Skeletal muscle tissue (tissue), 4 donors: ENCODE data around the gene MATN1. TPM values are rescaled to one million over a fixed set of nuclear protein-coding genes. Genes with fewer than 3 reads are reported as not detected.

Source experiments
- H3K27ac ChIP-seq: one replicate; pipeline ENCODE4 v1.7.0; 2013; ENCODE audit warnings: mild to moderate bottlenecking, low read depth, low read length, inconsistent platforms
- H3K27me3 ChIP-seq, 3 donors: one replicate each; pipeline ENCODE4 v1.7.0; 2013; ENCODE audit warnings: low read length in 3 of 3; ENCODE audit not compliant: control insufficient read depth in 3 of 3, insufficient read depth in 3 of 3
- H3K36me3 ChIP-seq, 3 donors: one replicate each; pipeline ENCODE4 v1.7.0; 2013; ENCODE audit warnings: low read length in 3 of 3; ENCODE audit not compliant: control insufficient read depth in 3 of 3, insufficient read depth in 3 of 3
- H3K4me1 ChIP-seq, 3 donors: one replicate each; pipeline ENCODE4 v1.7.0; 2013; ENCODE audit warnings: low read length in 3 of 3, mild to moderate bottlenecking in 3 of 3; ENCODE audit not compliant: control insufficient read depth in 3 of 3, insufficient read depth in 3 of 3
- H3K4me3 ChIP-seq, 3 donors: one replicate each; pipeline ENCODE4 v1.7.0; 2013; ENCODE audit warnings: low read length in 3 of 3
- H3K9ac ChIP-seq, 3 donors: one replicate each; pipeline ENCODE4 v1.7.0; 2013; ENCODE audit warnings: low read length in 3 of 3, mild to moderate bottlenecking in 3 of 3, moderate library complexity in 2 of 3, low read depth in 1 of 3
- H3K9me3 ChIP-seq, 3 donors: one replicate each; pipeline ENCODE4 v1.7.0; 2013; ENCODE audit warnings: low read length in 3 of 3; ENCODE audit not compliant: control insufficient read depth in 3 of 3
- total RNA-seq: library from RNA; depleted of rRNA; stranded (reverse); fragments of >200 nt; gene quantifications from one replicate; pipeline ENCODE4 v1.2.3, GENCODE V29; 2014
- donor health status: Osteomylitis.

Gene MATN1
- total RNA-seq, 1 donor from 2014 or later, result 1.6 TPM

DNA sequence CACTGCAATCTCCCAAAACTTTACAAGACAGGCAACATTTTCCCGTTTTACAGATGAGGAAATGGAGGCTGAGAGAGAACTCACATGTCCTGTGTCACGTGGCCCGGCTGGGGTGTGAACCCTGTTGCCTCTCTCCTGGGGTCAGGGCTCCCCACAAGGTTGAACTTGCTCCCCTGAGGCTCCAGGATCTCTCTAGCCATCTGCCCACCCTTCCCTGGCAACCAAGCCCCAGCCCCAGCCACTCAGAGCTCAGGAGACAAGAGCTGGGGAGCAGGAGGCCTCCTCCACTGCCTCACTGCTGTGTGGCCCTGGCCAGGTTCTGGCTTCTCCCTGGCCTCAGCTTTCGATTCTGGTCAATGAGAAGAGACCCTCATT lies 22.4 kb upstream of the MATN1 start:
- no peaks in the 10 kb centered on the region for H3K36me3 ChIP-seq

DNA sequence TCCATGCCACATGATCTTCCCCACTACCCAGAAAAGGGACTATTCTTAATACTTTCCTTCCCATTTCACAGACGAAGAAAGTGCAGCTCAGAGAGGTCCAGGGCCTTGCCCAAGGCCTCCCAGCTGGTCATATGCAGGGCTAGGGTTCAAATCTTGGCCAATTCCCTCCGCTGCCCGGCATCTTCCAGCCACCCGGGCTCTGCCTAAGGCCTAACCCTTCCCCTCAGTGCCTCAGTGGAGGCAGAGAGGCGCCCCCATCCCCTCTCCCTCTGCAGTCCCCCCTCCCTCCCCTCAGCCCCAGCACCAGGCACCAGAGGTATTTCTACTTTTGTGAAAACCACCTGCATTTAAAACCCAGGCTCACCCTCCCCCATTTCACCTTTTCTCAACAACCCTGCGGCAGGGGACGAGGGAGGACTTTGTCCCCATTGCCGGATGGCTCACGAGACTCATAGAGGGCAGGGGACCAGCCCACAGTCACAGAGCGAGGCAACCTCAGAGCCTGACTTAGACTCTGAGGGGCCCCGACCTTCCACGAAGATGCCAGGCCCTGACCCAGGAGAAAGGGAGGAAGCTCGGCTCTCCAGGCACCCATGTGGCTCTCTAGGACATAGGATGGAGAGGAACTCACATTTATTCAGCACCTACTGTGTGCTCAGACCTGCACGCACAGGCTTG lies 21.9 kb upstream of the MATN1 start:
- H3K9me3 ChIP-seq, result no peaks in the 10 kb centered on the region
- peaks cover 6 to 23% (median 9%) of the 10 kb centered on the region in 3 donors for H3K4me1 ChIP-seq
- no peak overlapping the region for H3K4me3 ChIP-seq
- H3K27ac ChIP-seq, result no peak overlapping the region
- H3K27me3 ChIP-seq, result no peaks in the 10 kb centered on the region
- H3K9ac ChIP-seq, result no peak overlapping the region
- H3K36me3 ChIP-seq, result no peaks in the 10 kb centered on the region

More for the DNA sequence above, 22.4 kb upstream of the MATN1 start:
- no peak overlapping the region for H3K9ac ChIP-seq
- H3K9me3 ChIP-seq, result no peaks in the 10 kb centered on the region
- H3K27ac ChIP-seq, result no peak overlapping the region
- H3K27me3 ChIP-seq, result no peaks in the 10 kb centered on the region
- H3K4me3 ChIP-seq, result no peak overlapping the region
- peaks cover 6 to 26% (median 9%) of the 10 kb centered on the region in 3 donors for H3K4me1 ChIP-seq

DNA sequence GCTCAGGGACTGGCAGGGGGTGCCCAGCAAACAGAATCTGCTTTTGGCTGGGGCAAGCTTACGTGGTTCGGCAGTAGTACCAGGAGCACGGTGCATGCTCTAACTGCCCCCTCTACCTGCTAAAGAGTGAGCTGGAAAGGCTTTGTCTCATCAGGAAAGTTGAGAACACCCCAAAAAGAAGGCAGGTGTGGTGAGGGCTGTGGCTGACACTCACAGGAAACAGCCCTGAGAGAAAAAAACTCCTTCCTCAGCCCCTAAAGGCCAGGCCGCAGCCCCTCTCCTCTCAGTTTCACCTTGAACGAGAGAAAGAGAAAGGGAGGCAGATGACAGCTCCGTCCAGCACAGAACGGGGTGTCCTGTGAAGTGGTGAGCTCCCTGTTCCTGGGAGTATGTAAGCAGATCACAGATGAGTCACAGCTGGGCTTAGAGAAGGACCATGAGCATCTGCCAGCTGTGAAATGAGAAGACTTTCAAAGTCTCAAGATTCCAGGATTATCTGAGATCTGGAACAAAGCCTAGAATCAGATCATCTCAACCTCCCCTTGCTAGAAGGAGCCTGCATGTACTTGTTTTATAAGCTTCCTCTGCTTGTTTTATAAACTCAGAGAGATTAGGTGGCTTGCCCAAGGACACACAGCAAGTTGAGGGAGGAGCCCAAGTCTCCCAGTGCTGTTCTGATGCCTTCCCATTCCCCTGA lies 20.8 kb upstream of the MATN1 start:
- H3K27ac ChIP-seq, result no peak overlapping the region
- peak overlapping the region in 1 of 3 donors; percentile 1 for H3K9ac ChIP-seq

DNA sequence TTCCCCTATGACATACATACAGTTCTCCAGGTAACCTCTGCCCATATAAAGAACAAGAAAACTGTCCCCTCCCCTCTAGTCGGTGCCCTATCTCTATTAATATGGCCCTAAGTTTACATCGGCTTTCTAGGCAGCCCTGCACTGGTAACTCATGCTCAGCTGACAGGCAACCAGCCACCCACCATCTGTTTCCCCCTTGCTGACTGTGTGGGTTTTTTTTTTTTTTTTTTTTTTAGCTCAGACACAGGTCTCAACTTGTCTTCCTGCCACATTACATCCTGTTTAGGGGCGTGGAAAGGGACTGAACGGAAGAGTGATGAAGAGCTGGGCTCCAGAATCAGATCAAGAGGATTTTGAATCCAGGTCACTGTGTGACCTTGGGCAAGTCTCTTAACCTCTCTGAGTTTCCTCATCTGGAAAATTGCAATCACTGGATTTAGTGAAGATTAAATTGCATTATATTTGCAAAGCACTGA lies 20.2 kb upstream of the MATN1 start:
- Histone ChIP-seq H3K27ac (no peak overlapping the region), H3K9ac (no peak overlapping the region), H3K9me3 (no peaks in the 10 kb centered on the region), H3K36me3 (no peaks in the 10 kb centered on the region), H3K4me1 (peaks cover 6 to 20% (median 6%) of the 10 kb centered on the region in 3 donors), H3K4me3 (no peak overlapping the region), H3K27me3 (peaks cover 0 to 4% (median 0%) of the 10 kb centered on the region in 3 donors)

More for the DNA sequence above, 20.8 kb upstream of the MATN1 start:
- no peaks in the 10 kb centered on the region for H3K9me3 ChIP-seq
- H3K4me3 ChIP-seq, result no peak overlapping the region
- no peaks in the 10 kb centered on the region for H3K27me3 ChIP-seq
- peaks cover 6 to 22% (median 9%) of the 10 kb centered on the region in 3 donors for H3K4me1 ChIP-seq
- no peaks in the 10 kb centered on the region for H3K36me3 ChIP-seq

DNA sequence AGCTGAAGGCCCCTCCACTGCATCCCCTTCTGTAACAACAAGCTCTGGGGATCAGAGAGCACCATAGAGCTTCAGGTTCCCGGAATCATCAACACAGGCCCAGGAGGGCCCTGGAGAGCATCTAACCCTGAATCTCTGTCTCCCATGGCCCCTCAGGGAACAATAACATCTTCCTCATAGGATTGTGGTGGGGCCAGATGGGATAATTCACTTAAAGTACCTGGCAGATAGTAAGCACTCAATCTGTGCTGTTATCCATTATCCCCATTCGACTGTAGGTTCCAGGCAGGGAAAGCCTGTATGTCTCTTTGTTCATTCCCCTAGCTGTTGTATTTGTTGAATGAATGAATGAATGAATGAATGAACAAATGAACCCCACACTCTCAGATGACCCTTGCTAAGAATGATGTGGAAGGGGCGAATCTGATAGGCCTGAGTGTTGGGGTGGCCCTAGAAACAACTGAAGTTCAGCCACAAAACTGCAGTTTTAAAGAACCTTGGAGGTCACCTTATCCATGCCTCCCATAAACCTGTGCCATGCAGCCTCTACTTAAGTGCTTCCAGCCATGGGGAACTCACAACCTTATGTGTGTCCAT lies 19.7 kb upstream of the MATN1 start:
- Histone ChIP-seq H3K27ac (no peak overlapping the region), H3K4me1 (peaks cover 4 to 15% (median 4%) of the 10 kb centered on the region in 3 donors), H3K27me3 (peaks cover 0 to 4% (median 0%) of the 10 kb centered on the region in 3 donors), H3K9ac (no peak overlapping the region), H3K9me3 (no peaks in the 10 kb centered on the region), H3K36me3 (no peaks in the 10 kb centered on the region), H3K4me3 (no peak overlapping the region)

DNA sequence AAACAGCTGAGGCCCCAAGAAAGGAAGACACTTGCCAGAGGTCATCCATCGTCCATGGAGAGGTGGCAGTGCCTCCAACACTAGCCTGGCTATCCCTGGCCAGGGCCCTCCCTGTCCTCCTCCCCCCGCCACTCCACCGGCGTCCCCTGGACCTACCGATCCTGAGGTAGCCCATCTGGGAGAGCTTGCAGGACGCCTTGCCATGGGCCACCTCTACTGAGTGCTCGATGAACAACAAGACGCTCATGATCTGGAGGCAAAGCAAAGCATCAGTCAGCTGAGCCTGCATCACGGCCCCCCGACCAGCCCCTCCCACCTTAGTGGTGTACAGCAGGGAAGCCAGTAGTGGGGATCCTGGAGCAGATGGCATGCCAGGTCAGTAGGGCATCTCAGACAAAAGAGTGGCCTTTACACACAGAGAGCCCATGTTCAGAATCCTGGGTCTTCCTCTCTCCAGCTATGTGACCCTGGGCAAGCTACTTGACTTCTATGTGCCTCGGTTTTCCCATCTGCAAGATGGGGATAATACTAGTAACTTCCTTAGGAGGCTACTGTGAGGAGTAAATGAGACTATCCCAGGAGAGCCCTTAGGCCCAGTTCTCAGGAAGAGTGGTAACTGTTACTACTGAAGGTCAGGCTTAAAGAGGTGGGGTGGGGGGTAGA lies 19.0 kb upstream of the MATN1 start:
- no peak overlapping the region for H3K27ac ChIP-seq
- H3K9me3 ChIP-seq, result no peaks in the 10 kb centered on the region
- H3K9ac ChIP-seq, result no peak overlapping the region
- H3K27me3 ChIP-seq, result peaks cover 0 to 4% (median 3%) of the 10 kb centered on the region in 3 donors
- H3K4me1 ChIP-seq, result peaks cover 3 to 10% (median 4%) of the 10 kb centered on the region in 3 donors
- no peaks in the 10 kb centered on the region for H3K36me3 ChIP-seq
- no peak overlapping the region for H3K4me3 ChIP-seq

DNA sequence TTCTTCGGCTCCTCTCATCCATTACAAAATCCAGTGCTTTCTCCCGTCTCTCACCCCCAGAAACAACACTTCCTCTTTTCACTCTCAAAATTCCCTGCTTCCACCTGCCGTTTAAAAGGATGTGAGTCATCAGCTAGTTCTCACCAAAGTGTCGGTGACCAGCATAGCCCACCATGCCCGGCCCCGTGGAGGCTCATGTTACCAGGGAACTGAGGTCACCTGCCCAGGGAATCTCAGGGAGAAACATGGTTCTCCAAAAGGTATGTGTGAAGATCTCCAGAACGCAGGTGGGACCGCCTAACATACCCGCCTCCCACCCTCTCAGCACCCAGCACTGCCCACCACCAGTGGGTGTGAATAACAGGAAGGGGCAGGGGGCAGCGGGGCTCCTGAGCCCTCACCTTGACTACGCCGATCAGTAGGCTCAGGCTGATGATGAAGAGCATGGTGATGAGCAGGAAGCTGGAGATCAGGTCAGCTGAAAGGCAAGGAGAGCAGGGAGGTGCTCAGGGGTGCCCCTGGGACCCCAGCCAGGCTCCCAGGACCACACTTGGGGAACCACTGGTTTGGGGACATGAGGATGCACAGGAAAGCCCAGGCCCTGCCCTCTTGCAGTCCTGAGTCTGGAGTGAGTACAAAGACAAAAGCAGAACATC lies 18.0 kb upstream of the MATN1 start:
- peaks cover 0 to 4% (median 3%) of the 10 kb centered on the region in 3 donors for H3K27me3 ChIP-seq
- no peaks in the 10 kb centered on the region for H3K9me3 ChIP-seq
- no peak overlapping the region for H3K9ac ChIP-seq
- peaks cover 2 to 5% (median 4%) of the 10 kb centered on the region in 3 donors for H3K4me1 ChIP-seq
- H3K4me3 ChIP-seq, result no peak overlapping the region
- H3K36me3 ChIP-seq, result no peaks in the 10 kb centered on the region
- no peak overlapping the region for H3K27ac ChIP-seq

DNA sequence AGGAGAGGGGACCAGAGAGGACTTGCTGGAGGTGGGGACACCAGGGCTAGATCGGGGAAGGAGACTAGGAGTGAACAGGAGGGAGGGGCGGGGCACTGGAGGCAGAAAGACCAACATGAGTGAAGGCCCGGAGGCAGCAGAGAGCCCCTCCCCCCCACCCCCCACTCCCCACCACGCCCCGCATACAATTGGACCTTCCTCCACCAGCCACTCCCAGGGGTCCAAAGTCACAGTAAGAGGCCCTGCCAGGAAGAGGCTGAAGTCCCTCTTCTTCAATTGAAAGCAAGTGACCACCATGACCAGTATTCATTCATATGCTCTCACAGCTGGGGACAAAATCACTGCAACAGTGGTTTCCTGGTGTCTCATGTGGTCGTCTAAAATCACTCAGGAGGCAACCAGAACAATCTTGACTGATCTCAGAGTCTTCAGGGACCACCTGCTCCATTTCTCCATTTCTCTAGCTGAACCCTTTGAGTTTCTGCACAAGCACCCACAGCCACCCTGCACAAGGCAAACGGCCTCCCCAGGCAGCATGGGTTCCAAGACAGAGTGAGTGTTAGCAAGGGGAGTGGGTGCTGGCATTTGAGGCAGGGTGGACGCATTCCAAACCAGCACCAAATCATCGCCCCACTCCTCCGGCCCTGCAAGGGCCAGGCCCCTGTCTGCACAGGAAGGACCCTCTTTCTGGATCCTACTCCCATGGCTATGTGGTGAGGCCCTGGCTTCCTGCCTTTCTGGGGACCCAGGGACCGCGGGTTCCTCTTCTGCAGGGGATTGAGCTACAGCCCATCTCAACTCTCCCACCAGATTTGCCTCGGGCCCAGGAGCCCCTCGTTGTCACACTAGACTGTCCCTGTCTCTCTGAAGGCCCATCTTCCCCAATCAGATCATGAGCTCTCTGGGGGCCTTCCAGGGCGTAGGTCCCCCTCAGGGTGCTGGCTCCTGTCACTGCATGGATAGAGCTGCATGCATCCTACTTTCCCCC lies 17.2 kb upstream of the MATN1 start:
- peaks cover 0 to 3% (median under 1%) of the 10 kb centered on the region in 3 donors for H3K4me1 ChIP-seq
- H3K9me3 ChIP-seq, result no peaks in the 10 kb centered on the region
- H3K27me3 ChIP-seq, result peaks cover 0 to 4% (median 3%) of the 10 kb centered on the region in 3 donors
- no peaks in the 10 kb centered on the region for H3K36me3 ChIP-seq
- no peak overlapping the region for H3K9ac ChIP-seq
- no peak overlapping the region for H3K4me3 ChIP-seq
- no peak overlapping the region for H3K27ac ChIP-seq
